HCT116 (cell line): ENCODE measurements around the gene FOXP1. TPM values are rescaled to one million over a fixed set of nuclear protein-coding genes. Genes with fewer than 3 reads are reported as not detected.

ENCODE experiments used
- ATAC-seq: fragments of 200-7000 bp; cut with Tn5 transposase; 2 replicates; pipeline ENCODE4 v1.9.1; 2020; ENCODE audit warnings: mild to moderate bottlenecking, moderate library complexity
- BruUV-seq: library from RNA; stranded (reverse); fragments of 400-500 nt; replicated peaks from 2 replicates; lab custom pipeline; 2021; lab: Mats Ljungman, UMichigan
- CTCF ChIA-PET: fragments of 300-600 bp; sonication (Branson Sonifier 250); formaldehyde crosslinking; loops from one replicate; lab custom pipeline; 2021; ENCODE audit warnings: antibody characterized with exemption; lab: Charles Lee
- POLR2A ChIA-PET: fragments of 300-600, 350-600 bp; sonication (Branson Sonifier 250); formaldehyde crosslinking; loops from one replicate; lab custom pipeline; 2021; ENCODE audit warnings: antibody characterized with exemption; lab: Charles Lee
- RAD21 ChIA-PET, 2 experiments: fragments of 300-600 bp; sonication (Branson Sonifier 250); formaldehyde crosslinking; loops; one replicate each; lab custom pipeline; 2023; ENCODE audit warnings: low total read pairs in 2 of 2; ENCODE audit not compliant: uncharacterized antibody in 2 of 2, unreplicated experiment in 2 of 2, low non-redundant PET in 1 of 2; lab: Charles Lee
- DNase-seq: peaks from one replicate; pipeline ENCODE4 v3.0.0-alpha.2; 2010; ENCODE audit warnings: low read depth, low spot score
- H2AFZ ChIP-seq: fragments of 200-600 bp; shearing (Covaris generic), sonication (generic); 2 replicates; pipeline ENCODE4 v1.6.1; 2017; ENCODE audit warnings: low read depth, mixed run types, mixed read lengths, antibody characterized with exemption, low read length; ENCODE audit not compliant: poor library complexity, severe bottlenecking
- H3K27ac ChIP-seq: 2 replicates; pipeline ENCODE4 v1.5.1; 2012; ENCODE audit warnings: low read depth, low read length
- H3K27me3 ChIP-seq: fragments of 200-600 bp; sonication (generic); 2 replicates; pipeline ENCODE4 v1.6.1; 2016; ENCODE audit warnings: mixed run types, low read length, mixed read lengths; ENCODE audit not compliant: insufficient read depth
- H3K36me3 ChIP-seq, 2 experiments: fragments of 200-500 bp in 1 of 2; fragments of 200-600 bp in 1 of 2; sonication (Bioruptor generic) in 1 of 2; sonication (generic) in 1 of 2; 2 replicates each; pipeline versions ENCODE4 v1.5.1 to v1.6.1; 2014 to 2016; ENCODE audit warnings: low read length in 2 of 2, inconsistent platforms in 1 of 2, mixed read lengths in 1 of 2, mixed run types in 1 of 2; ENCODE audit not compliant: insufficient read depth in 2 of 2, control insufficient read depth in 1 of 2
- H3K4me1 ChIP-seq, 2 experiments: fragments of 200-600 bp in 1 of 2; sonication (generic) in 1 of 2; 2 replicates each; pipeline versions ENCODE4 v1.5.1 to v1.6.1; 2012 to 2017; ENCODE audit warnings: low read length in 2 of 2, inconsistent platforms in 1 of 2, mild to moderate bottlenecking in 1 of 2, mixed read lengths in 1 of 2, mixed run types in 1 of 2, moderate library complexity in 1 of 2; ENCODE audit not compliant: insufficient read depth in 2 of 2, control insufficient read depth in 1 of 2
- H3K4me2 ChIP-seq: fragments of 200-600 bp; sonication (generic); 2 replicates; pipeline ENCODE4 v1.6.1; 2017; ENCODE audit warnings: mixed run types, low read length, mixed read lengths
- H3K4me3 ChIP-seq, 2 experiments: fragments of 200-600 bp in 1 of 2; sonication (generic) in 1 of 2; replicated peaks in 1 of 2; 2 replicates each; pipeline ENCODE4 v1.5.1; 2011 to 2016; ENCODE audit warnings: low read length in 2 of 2, control low read depth in 1 of 2, low read depth in 1 of 2, mild to moderate bottlenecking in 1 of 2, mixed read lengths in 1 of 2, mixed run types in 1 of 2
- H3K79me2 ChIP-seq: fragments of 200-600 bp; sonication (generic); 2 replicates; pipeline ENCODE4 v1.6.1; 2017; ENCODE audit warnings: mild to moderate bottlenecking, mixed run types, low read length, moderate library complexity, mixed read lengths; ENCODE audit not compliant: insufficient read depth
- H3K9ac ChIP-seq: fragments of 200-600 bp; sonication (generic); 2 replicates; pipeline ENCODE4 v1.6.1; 2016; ENCODE audit warnings: low read length, mixed read lengths
- H3K9me2 ChIP-seq: fragments of 200-600 bp; sonication (generic), shearing (Covaris generic); 2 replicates; pipeline ENCODE4 v1.6.1; 2017; ENCODE audit warnings: mixed run types, mild to moderate bottlenecking, moderate library complexity; ENCODE audit not compliant: insufficient read depth
- H3K9me3 ChIP-seq, 2 experiments: fragments of 200-500 bp in 1 of 2; fragments of 200-600 bp in 1 of 2; sonication (Bioruptor generic) in 1 of 2; sonication (generic) in 1 of 2; 2 replicates each; pipeline ENCODE4 v1.6.1; 2014 to 2017; ENCODE audit warnings: low read length in 2 of 2, mixed read lengths in 2 of 2, inconsistent platforms in 1 of 2, low read depth in 1 of 2, mild to moderate bottlenecking in 1 of 2, mixed run types in 1 of 2, moderate library complexity in 1 of 2; ENCODE audit not compliant: control insufficient read depth in 1 of 2, insufficient read depth in 1 of 2
- H4K20me1 ChIP-seq: fragments of 200-600 bp; sonication (generic), shearing (Covaris generic); 2 replicates; pipeline ENCODE4 v1.6.1; 2017; ENCODE audit warnings: mixed run types, mild to moderate bottlenecking, moderate library complexity; ENCODE audit not compliant: insufficient read depth
- EGR1 ChIP-seq: IDR thresholded peaks from 2 replicates; pipeline ENCODE4 v1.6.1; 2012; ENCODE audit warnings: low read depth
- EZH2 ChIP-seq: fragments of 200-600 bp; sonication (generic); IDR thresholded peaks from 2 replicates; pipeline ENCODE4 v1.6.1; 2017; ENCODE audit warnings: antibody characterized with exemption, mixed run types
- EZH2phosphoT487 ChIP-seq: fragments of 200-600 bp; IDR thresholded peaks from 2 replicates; pipeline ENCODE4 v1.6.1; 2018; ENCODE audit warnings: antibody characterized with exemption, borderline replicate concordance
- POLR2AphosphoS5 ChIP-seq: IDR thresholded peaks from 2 replicates; pipeline ENCODE4 v1.6.1; 2011; ENCODE audit warnings: mild to moderate bottlenecking, low read depth, low read length, moderate library complexity
- RAD21 ChIP-seq: IDR thresholded peaks from 2 replicates; pipeline ENCODE4 v1.6.1; 2012; ENCODE audit warnings: low read depth, mild to moderate bottlenecking
- ZBTB33 ChIP-seq: IDR thresholded peaks from 2 replicates; pipeline ENCODE4 v1.6.1; 2011; ENCODE audit warnings: mild to moderate bottlenecking, low read length, moderate library complexity; ENCODE audit not compliant: insufficient replicate concordance; ENCODE audit errors: extremely low read depth
- intact Hi-C: fragments of 100-400 bp; cut with micrococcal nuclease; formaldehyde crosslinking; loops from 2 replicates; pipeline ENCODE4 v1.10.0; 2022
- total RNA-seq: library from RNA; stranded (reverse); gene quantifications from one replicate; pipeline ENCODE4 v1.2.1, GENCODE V29; 2021; ENCODE audit not compliant: unreplicated experiment
- TF ChIP-seq, protein P1 (sequence below), 3 experiments: fragments of 200-600 bp in 1 of 3; sonication (generic) in 1 of 3; IDR thresholded peaks in 2 of 3; conservative IDR thresholded peaks in 1 of 3; 2 replicates each; pipeline ENCODE4 v1.5.1; 2012 to 2017; ENCODE audit warnings: low read depth in 2 of 3, low read length in 2 of 3, antibody characterized with exemption in 1 of 3, borderline replicate concordance in 1 of 3, control low read depth in 1 of 3, mild to moderate bottlenecking in 1 of 3, mixed read lengths in 1 of 3, mixed run types in 1 of 3, moderate library complexity in 1 of 3; ENCODE audit not compliant: insufficient read depth in 1 of 3

Gene FOXP1
- total RNA-seq, 1 experiment from 2014 or later, result 11.4 TPM

DNA sequence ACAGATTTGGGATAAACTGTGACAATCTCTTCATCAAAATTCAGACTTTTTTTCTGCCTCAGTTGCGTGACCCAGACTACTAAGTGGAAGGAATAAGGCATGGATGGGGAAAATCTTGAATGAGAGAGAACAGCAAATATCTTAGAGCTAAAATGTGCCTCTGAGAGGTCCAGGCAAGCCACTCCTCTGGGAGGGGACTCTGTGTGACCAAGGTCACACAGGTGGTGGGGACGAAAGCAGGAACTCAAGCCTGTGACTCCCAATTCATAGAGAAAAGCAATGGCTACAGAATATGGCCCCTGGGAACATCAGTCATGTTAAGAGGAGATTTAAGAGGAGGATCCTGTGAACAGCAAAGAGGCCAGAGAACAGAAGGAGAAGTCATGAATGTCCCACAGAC, 268.1 kb downstream of the FOXP1 start:
- ChIA-PET RAD21 (no interaction called here), POLR2A (no interaction called here)
- Histone ChIP-seq H3K36me3 (no peaks in the 10 kb centered on the region), H3K4me3 (no peak overlapping the region), H3K4me1 (no peaks in the 10 kb centered on the region), H3K9me3 (no peaks in the 10 kb centered on the region), H3K4me2 (no peak overlapping the region)
- intact Hi-C loops, result no loop called here
- BruUV-seq, result no TSS peak
- DNase-seq (no peak), ATAC-seq (no peak)
- TF ChIP-seq RAD21 (no peak), EGR1 (no peak), POLR2AphosphoS5 (no peak), ZBTB33 (no peak), EZH2phosphoT487 (no peak), EZH2 (no peak)
- TF ChIP-seq, protein P1, sequence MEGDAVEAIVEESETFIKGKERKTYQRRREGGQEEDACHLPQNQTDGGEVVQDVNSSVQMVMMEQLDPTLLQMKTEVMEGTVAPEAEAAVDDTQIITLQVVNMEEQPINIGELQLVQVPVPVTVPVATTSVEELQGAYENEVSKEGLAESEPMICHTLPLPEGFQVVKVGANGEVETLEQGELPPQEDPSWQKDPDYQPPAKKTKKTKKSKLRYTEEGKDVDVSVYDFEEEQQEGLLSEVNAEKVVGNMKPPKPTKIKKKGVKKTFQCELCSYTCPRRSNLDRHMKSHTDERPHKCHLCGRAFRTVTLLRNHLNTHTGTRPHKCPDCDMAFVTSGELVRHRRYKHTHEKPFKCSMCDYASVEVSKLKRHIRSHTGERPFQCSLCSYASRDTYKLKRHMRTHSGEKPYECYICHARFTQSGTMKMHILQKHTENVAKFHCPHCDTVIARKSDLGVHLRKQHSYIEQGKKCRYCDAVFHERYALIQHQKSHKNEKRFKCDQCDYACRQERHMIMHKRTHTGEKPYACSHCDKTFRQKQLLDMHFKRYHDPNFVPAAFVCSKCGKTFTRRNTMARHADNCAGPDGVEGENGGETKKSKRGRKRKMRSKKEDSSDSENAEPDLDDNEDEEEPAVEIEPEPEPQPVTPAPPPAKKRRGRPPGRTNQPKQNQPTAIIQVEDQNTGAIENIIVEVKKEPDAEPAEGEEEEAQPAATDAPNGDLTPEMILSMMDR (IDR thresholded peaks at IDR 0.05 in 2 of 3, conservative IDR thresholded peaks at IDR 0.05 in 1 of 3; ENCODE audit: borderline replicate concordance in 1 of 3, insufficient read depth in 1 of 3, low read depth in 2 of 3, low read length in 2 of 3), result no peak
- TF ChIP-seq, all 23 proteins: peak for 0
- H3K9ac ChIP-seq, result no peak overlapping the region
- H4K20me1 ChIP-seq, result no peaks in the 10 kb centered on the region
- no peak overlapping the region for H3K27ac ChIP-seq
- H3K79me2 ChIP-seq, result no peaks in the 10 kb centered on the region
- no peaks in the 10 kb centered on the region for H3K9me2 ChIP-seq
- CTCF ChIA-PET, result no interaction called here
- H3K27me3 ChIP-seq, result no peaks in the 10 kb centered on the region
- H2AFZ ChIP-seq, result no peak overlapping the region
